ENCODE results near the gene ICOSLG.

- no peak for TF ChIP-seq CTCF (IDR thresholded peaks at IDR 0.05)
- no peak for TF ChIP-seq POLR2A (IDR thresholded peaks at IDR 0.05)
These were observed 31.6 kb upstream of the ICOSLG start for GRCh38 chr21:44272284-44272858.
